ENCODE measurements around the gene ISM2.

GRCh38 chr14:77509366-77509765 is 10.8 kb upstream of the ISM2 start:
- no peak for TF ChIP-seq POLR2A (IDR thresholded peaks at IDR 0.05; ENCODE audit: low read depth, low read length)
- TF ChIP-seq PAX5 (IDR thresholded peaks at IDR 0.05; ENCODE audit: insufficient read depth, low read length, severe bottlenecking) = no peak
- no peak for TF ChIP-seq POLR2AphosphoS5 (IDR thresholded peaks at IDR 0.05; ENCODE audit: low read depth, low read length)
- TF ChIP-seq TAF1 (IDR thresholded peaks at IDR 0.05; ENCODE audit: low read depth, low read length) = no peak
